PC-9 (cell line): Measurements from ENCODE around the gene GPATCH1. TPM values are rescaled to one million over a fixed set of nuclear protein-coding genes. Genes with fewer than 3 reads are reported as not detected.
A peak's percentile ranks its signal among the peaks of the same experiment; 100 is the strongest.

Source experiments
- BruUV-seq: library from RNA; stranded (reverse); fragments of 400-500 nt; replicated peaks from 2 replicates; lab custom pipeline; 2021; lab: Mats Ljungman, UMichigan
- CTCF ChIA-PET: fragments of 300-600 bp; sonication (Branson Sonifier 250); formaldehyde crosslinking; loops from one replicate; lab custom pipeline; 2022; ENCODE audit warnings: antibody characterized with exemption; lab: Charles Lee
- POLR2A ChIA-PET: fragments of 300-600 bp; sonication (Branson Sonifier 250); formaldehyde crosslinking; loops from one replicate; lab custom pipeline; 2022; ENCODE audit warnings: antibody characterized with exemption; ENCODE audit not compliant: unreplicated experiment; lab: Charles Lee
- DNase-seq, 2 experiments: peaks; one replicate each; pipeline versions ENCODE4 v3.0.0 to v3.0.0-alpha.2; 2015 to 2022; ENCODE audit warnings: mixed read lengths in 1 of 2
- H2AFZ ChIP-seq: fragments of 200-600 bp; sonication (generic); 2 replicates; pipeline ENCODE4 v1.8.1; 2017; ENCODE audit warnings: antibody characterized with exemption
- H3F3A ChIP-seq: fragments of 200-600 bp; sonication (generic); 2 replicates; pipeline ENCODE4 v1.8.1; 2017; ENCODE audit warnings: antibody characterized with exemption, mild to moderate bottlenecking, low read depth; ENCODE audit not compliant: insufficient read depth
- H3K27ac ChIP-seq: fragments of 200-600 bp; sonication (generic); 2 replicates; pipeline ENCODE4 v1.6.1; 2016; ENCODE audit warnings: mixed run types
- H3K27me3 ChIP-seq: fragments of 200-600 bp; sonication (generic); 2 replicates; pipeline ENCODE4 v1.6.1; 2016; ENCODE audit warnings: low read depth, mixed run types; ENCODE audit not compliant: insufficient read depth
- H3K36me3 ChIP-seq: fragments of 200-600 bp; sonication (generic); 2 replicates; pipeline ENCODE4 v1.6.1; 2016; ENCODE audit warnings: low read depth, mixed run types
- H3K4me1 ChIP-seq: fragments of 200-600 bp; sonication (generic); replicated peaks from 2 replicates; pipeline ENCODE4 v1.6.1; 2016; ENCODE audit warnings: mixed run types; ENCODE audit not compliant: insufficient read depth
- H3K4me2 ChIP-seq: fragments of 200-600 bp; sonication (generic); 2 replicates; pipeline ENCODE4 v1.6.1; 2017; ENCODE audit warnings: mixed run types
- H3K4me3 ChIP-seq: fragments of 200-600 bp; sonication (generic); 2 replicates; pipeline ENCODE4 v1.6.1; 2016; ENCODE audit warnings: mixed run types
- H3K79me2 ChIP-seq: fragments of 200-600 bp; sonication (generic); 2 replicates; pipeline ENCODE4 v1.6.1; 2017; ENCODE audit warnings: low read depth, mixed run types
- H3K9me2 ChIP-seq: fragments of 200-600 bp; sonication (generic); 2 replicates; pipeline ENCODE4 v1.8.1; 2017; ENCODE audit warnings: mild to moderate bottlenecking; ENCODE audit not compliant: insufficient read depth
- H3K9me3 ChIP-seq: fragments of 200-600 bp; sonication (generic); 2 replicates; pipeline ENCODE4 v1.8.1; 2016; ENCODE audit warnings: low read depth; ENCODE audit not compliant: insufficient read depth
- H4K20me1 ChIP-seq: fragments of 200-600 bp; sonication (generic); 2 replicates; pipeline ENCODE4 v1.8.1; 2017; ENCODE audit not compliant: insufficient read depth
- CTCF ChIP-seq: fragments of 200-600 bp; sonication (generic); conservative IDR thresholded peaks from 2 replicates; pipeline ENCODE4 v1.6.1; 2017; ENCODE audit warnings: mixed run types, antibody characterized with exemption, mild to moderate bottlenecking, moderate library complexity
- EZH2 ChIP-seq: fragments of 200-600 bp; sonication (generic); IDR thresholded peaks from 2 replicates; pipeline ENCODE4 v1.8.0; 2017; ENCODE audit warnings: antibody characterized with exemption, low read depth
- intact Hi-C: fragments of 100-400 bp; cut with micrococcal nuclease; formaldehyde crosslinking; loops from one replicate; pipeline ENCODE4 v1.10.0; 2022; ENCODE audit not compliant: unreplicated experiment
- total RNA-seq: library from RNA; stranded (reverse); gene quantifications from 2 replicates; pipeline ENCODE4 v1.2.3, GENCODE V29; 2021

Gene GPATCH1
- total RNA-seq, 1 experiment from 2014 or later, result 11.0 TPM

DNA sequence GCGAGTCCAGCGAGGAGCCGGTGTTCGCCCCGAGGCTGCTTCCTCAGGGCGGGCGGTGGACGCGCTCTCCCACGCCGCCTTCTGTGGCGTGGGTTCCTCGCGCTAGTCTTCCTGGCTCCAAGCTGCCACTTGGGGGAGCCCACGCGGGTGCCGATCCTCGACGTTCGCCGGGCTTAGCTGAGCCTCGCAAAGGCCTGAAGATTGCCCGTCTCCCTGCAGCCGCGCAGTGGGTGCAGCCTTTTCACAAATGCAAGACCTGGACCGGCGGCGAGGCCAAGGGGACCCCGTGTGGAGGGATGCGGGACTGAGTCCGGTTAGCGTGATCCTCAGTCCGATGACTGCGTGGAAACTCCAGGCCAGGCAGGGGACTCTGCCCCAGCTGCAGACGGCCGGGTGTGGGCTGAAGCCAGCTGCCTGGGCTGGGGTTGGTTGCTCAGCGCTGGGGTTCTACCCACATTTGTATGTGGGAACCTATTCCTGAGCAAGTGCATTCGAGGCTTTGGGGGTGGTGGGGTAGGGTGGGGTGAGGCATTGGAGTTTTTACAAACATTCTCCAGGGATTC lies 96.5 kb downstream of the GPATCH1 start:
- H3F3A ChIP-seq, result peaks cover 10% of the 10 kb centered on the region
- DNase-seq, result peak in 1 of 2 experiments; percentile 45

More for the DNA sequence above, 96.5 kb downstream of the GPATCH1 start:
- CTCF ChIA-PET, result interaction anchor here (0.7 kb wide), 1 partner anchor 122 kb away, joined by 11 read pairs; no protein-coding TSS in a partner anchor
- POLR2A ChIA-PET, result interaction anchor here (0.6 to 0.7 kb wide), 2 partner anchors 130 to 827 kb away, joined by 3 read pairs; no protein-coding TSS in a partner anchor
- intact Hi-C loops, result loop anchor here (2.0 to 10.0 kb wide), 5 partner anchors 123 to 595 kb away; partner anchors contain the start of genes CEBPA, FAAP24, NUDT19 and PDCD5
- no TSS peak for BruUV-seq
- Histone ChIP-seq H2AFZ (peak overlapping the region; percentile 76), H3K27ac (no peak overlapping the region), H4K20me1 (no peaks in the 10 kb centered on the region), H3K27me3 (no peaks in the 10 kb centered on the region), H3K9me2 (no peaks in the 10 kb centered on the region), H3K9me3 (no peaks in the 10 kb centered on the region), H3K36me3 (no peaks in the 10 kb centered on the region), H3K4me1 (peaks cover 26% of the 10 kb centered on the region), H3K4me3 (peak overlapping the region; percentile 53), H3K4me2 (peak overlapping the region; percentile 76), H3K79me2 (peaks cover 7% of the 10 kb centered on the region; the same call in 1 of the 2 replicates)
- TF ChIP-seq CTCF (no peak; the same call in 1 of the 2 replicates), EZH2 (no peak)

Other genes with a start within 250 kb of the GPATCH1 start
- 0.33 TPM in 1 of 2 replicates, not detected in the other for gene SLC7A9, start 211.4 kb upstream of the GPATCH1 start, total RNA-seq
- 29.3 and 33.6 TPM in 2 replicates for gene CEP89, start 109.2 kb upstream of the GPATCH1 start, total RNA-seq
- gene FAAP24, start 108.9 kb upstream of the GPATCH1 start, total RNA-seq, result 6.9 and 10.1 TPM in 2 replicates
- 21.3 and 28.5 TPM in 2 replicates for gene RHPN2, start 16.3 kb upstream of the GPATCH1 start, total RNA-seq
- 0.59 TPM in 1 of 2 replicates, not detected in the other for gene WDR88, start 50.9 kb downstream of the GPATCH1 start, total RNA-seq
- gene LRP3, start 113.1 kb downstream of the GPATCH1 start, total RNA-seq, result 2.3 and 3.0 TPM in 2 replicates
- gene SLC7A10, start 144.7 kb downstream of the GPATCH1 start, total RNA-seq, result not detected in 2 replicates
- 8.9 and 9.2 TPM in 2 replicates for gene CEBPA, start 221.4 kb downstream of the GPATCH1 start, total RNA-seq